CD4-positive, alpha-beta T cell treated with Interleukin-15 for 4 hours (primary cell): ENCODE measurements around the gene CCDC120.

ENCODE experiments used
- DNase-seq: peaks from one replicate; pipeline ENCODE4 v3.0.0-alpha.2; 2020; ENCODE audit warnings: low spot score

Gene CCDC120

DNA sequence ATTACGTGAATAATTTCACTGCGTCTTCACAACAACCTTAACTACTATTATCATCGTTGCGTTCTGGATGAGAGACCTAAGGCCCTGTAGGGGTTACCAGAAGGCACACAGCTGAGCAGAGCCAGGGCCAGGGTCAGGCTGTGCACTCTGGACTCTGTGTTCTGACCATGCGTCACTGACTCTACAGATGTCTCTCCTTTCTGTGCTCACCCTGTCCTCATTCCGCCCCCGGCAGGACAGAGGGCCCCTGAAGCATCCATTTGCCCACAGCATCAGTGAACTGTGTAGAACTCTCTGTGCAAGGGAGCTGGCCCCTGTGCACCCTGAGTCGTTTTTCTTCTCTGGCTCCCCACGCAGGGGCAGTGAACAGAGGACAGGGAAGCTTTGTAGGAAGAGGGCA is 43.4 kb downstream of the CCDC120 start:
- DNase-seq, result no peak

DNA sequence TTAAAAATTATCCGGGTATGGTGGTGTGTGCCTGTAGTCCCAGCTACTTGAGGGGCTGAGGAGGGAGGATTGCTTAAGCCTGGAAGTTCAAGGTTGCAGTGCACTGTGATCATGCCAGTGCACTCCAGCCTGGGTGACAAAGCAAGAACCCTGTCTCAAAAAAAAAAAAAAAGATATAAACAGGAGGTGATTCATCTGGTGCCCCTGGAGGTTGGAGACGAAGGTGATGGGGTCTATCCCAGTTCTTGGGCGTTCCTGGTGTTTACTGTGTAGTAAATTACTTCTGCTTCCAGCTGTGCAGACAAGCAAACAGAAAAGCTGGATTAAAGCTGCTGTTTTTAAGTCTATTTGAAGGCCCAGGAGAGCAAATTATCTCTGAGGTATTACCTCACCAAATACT is 44.8 kb downstream of the CCDC120 start:
- no peak for DNase-seq

DNA sequence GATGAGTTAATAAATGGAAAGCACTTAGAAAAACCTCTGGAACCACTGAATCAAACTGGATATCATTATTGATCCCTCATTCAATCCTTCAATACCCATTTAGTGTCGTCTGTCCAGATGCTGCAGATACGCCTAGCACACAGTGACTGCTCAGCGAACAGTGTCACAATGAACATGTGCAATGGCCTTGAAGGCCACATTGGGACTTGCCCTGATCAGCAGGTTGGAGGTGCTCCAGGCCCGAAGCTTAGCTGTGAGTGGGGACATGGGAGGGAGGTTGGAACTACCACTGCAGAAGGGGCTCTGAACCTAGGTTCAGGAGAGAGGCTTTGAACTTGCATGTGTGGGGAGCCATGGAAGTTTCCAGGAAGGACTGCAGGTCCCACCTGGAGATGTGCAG is 47.5 kb downstream of the CCDC120 start:
- no peak for DNase-seq

DNA sequence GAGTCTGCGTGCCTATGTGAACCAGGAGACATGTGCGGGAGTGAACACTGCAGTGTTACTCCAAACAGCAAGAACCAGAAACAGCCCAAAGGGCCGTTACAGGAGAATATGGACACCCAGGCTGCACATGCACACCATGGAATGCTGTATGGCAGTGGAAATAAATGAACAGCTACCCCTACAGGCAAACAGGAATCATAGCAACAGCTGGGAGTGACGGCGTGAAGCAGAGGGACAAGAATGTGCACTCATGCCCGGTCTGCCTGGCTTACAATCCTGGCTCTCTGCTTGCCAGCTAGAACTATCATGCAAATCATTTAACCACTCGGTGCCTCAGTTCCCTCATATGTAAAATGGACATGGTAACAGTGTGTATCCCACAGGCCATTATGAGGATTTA is 48.1 kb downstream of the CCDC120 start:
- peak; percentile 10 for DNase-seq

DNA sequence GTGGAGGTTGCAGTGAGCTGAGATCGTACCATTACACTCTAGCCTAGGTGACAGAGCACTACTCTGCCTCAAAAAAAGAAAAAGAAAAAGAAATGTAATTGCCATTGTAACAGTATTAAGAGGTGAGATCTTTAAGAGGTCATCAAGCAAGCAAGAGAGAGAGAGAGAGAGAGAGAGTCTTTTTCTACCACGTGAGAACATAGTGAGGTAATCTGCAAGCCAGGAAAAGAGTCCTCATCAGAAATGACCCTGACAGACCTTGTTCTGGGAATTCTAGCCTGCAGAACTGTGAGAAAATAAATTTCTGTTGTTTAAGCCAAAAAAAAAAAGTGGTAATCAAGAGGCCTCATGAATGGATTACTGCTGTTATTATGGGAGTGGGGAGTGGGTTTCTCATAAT is 49.8 kb downstream of the CCDC120 start:
- no peak for DNase-seq

- no peak for DNase-seq
Measured at GRCh38 chrX:49110417-49110816, 51.6 kb downstream of the CCDC120 start.

DNA sequence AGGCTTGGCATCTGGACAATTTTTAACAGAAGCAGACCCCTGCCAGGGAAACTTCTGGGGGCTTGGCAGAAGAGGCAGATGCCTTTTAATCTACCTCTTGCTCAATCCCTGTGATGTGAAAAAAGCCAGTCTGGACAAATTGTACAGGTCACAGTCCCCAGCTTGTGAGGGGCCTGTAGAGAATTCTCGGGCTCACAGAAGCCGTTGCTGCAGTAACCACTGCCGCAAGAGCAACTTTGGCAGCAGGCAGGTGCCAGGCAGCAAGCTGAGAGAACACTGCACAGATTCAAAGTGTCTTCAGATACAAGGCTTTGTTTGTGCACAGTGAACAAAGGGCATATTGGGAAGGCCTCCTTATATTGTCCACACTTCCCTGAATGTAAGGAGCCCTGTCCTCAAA is 53.0 kb downstream of the CCDC120 start:
- no peak for DNase-seq

- no peak for DNase-seq
Measured at GRCh38 chrX:49116076-49116475, 57.3 kb downstream of the CCDC120 start.

DNA sequence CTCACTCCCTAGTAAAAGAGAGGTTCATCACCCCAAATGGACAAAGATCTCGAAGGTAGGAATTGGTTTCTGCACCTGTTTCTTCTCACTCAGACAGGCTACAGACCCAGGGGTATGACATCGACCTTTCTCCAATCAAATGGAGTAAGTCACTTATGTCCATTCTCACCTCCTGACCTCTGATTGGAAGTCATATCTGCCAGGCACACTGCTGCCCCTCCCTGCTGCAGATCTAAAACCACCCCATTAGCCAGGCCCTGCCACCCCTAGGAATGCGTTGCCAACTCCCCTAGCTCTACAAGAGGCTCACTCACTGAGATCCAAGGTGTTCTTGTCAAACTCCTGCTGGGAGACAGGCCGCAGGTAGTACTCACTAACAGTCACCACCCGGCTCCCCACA is 57.9 kb downstream of the CCDC120 start:
- DNase-seq, result no peak

- DNase-seq, result no peak
Measured at GRCh38 chrX:49117581-49117980, 58.8 kb downstream of the CCDC120 start.
